ENCODE data around the gene TUFT1.

Gene TUFT1

GRCh38 chr1:151511636-151512215 lies 28.4 kb upstream of the TUFT1 start (continued):
- no peak for TF ChIP-seq ZNF274 (IDR thresholded peaks at IDR 0.05; ENCODE audit: low read length)
- TF ChIP-seq ZNF274 (tag by site-specific recombination; IDR thresholded peaks at IDR 0.05; ENCODE audit: borderline replicate concordance) = no peak
- TF ChIP-seq PBX3 (CRISPR knock-in tag; IDR thresholded peaks at IDR 0.05) = 0 out of 2 replicates have a peak, but pooled peaks have one; percentile 3
- no peak for TF ChIP-seq YY2 (tag by site-specific recombination; IDR thresholded peaks at IDR 0.05)
- TF ChIP-seq PRDM4 (tag by site-specific recombination; IDR thresholded peaks at IDR 0.05) = no peak
- TF ChIP-seq KLF16 (tag by site-specific recombination; IDR thresholded peaks at IDR 0.05) = no peak
- TF ChIP-seq ZNF549 (tag by site-specific recombination; IDR thresholded peaks at IDR 0.05) = no peak
- TF ChIP-seq TSHZ1 (tag by site-specific recombination; IDR thresholded peaks at IDR 0.05; ENCODE audit: borderline replicate concordance) = no peak
- TF ChIP-seq ZNF624 (tag by site-specific recombination; IDR thresholded peaks at IDR 0.05) = no peak
- no peak for TF ChIP-seq ZNF561 (tag by site-specific recombination; IDR thresholded peaks at IDR 0.05; ENCODE audit: borderline replicate concordance)
- TF ChIP-seq ZNF473 (tag by site-specific recombination; IDR thresholded peaks at IDR 0.05) = no peak
- TF ChIP-seq ZNF843 (tag by site-specific recombination; IDR thresholded peaks at IDR 0.05) = 0 out of 2 replicates have a peak, but pooled peaks have one; percentile 48
- TF ChIP-seq GLI2 (tag by site-specific recombination; IDR thresholded peaks at IDR 0.05; ENCODE audit: borderline replicate concordance, low read depth) = no peak
- TF ChIP-seq SETDB1 (IDR thresholded peaks at IDR 0.05; ENCODE audit: insufficient read length, low read length) = no peak
- TF ChIP-seq PRDM6 (tag by site-specific recombination; IDR thresholded peaks at IDR 0.05) = no peak
- no peak for TF ChIP-seq TCF7L2 (IDR thresholded peaks at IDR 0.05; ENCODE audit: borderline replicate concordance, low read depth, low read length)
- no peak for TF ChIP-seq KLF9 (tag by site-specific recombination; IDR thresholded peaks at IDR 0.05; ENCODE audit: low read depth)
- no peak for TF ChIP-seq ZNF362 (tag by site-specific recombination; IDR thresholded peaks at IDR 0.05)
- no peak for TF ChIP-seq ZNF404 (tag by site-specific recombination; IDR thresholded peaks at IDR 0.05)
- TF ChIP-seq ZNF133 (tag by site-specific recombination; IDR thresholded peaks at IDR 0.05) = no peak
- TF ChIP-seq PRDM10 (tag by site-specific recombination; IDR thresholded peaks at IDR 0.05) = no peak; the same call in 1 of the 2 replicates
- TF ChIP-seq MEIS1 (CRISPR knock-in tag; IDR thresholded peaks at IDR 0.05; ENCODE audit: borderline replicate concordance) = no peak
- TF ChIP-seq ZNF175 (tag by site-specific recombination; IDR thresholded peaks at IDR 0.05) = no peak
